C4-2B (cell line): ENCODE data around the gene PSMC4.
"Not testable (repeated sequence)": the region's sequence is repeated elsewhere in the genome, so short reads cannot be mapped to it uniquely, and the experiment has no call there.

ENCODE experiments used
- CTCF ChIP-seq: fragments of 450-650 bp; conservative IDR thresholded peaks from 2 replicates; pipeline ENCODE4 v1.5.1; 2017; ENCODE audit warnings: mild to moderate bottlenecking
- ZFX ChIP-seq: fragments of 450-650 bp; IDR thresholded peaks from 2 replicates; pipeline ENCODE4 v1.6.1; 2017

GRCh38 chr19:39957886-39958285, 13.1 kb upstream of the PSMC4 start:
- TF ChIP-seq CTCF, ZFX: not testable (repeated sequence)
